GM12864 (cell line): Measurements from ENCODE around the gene ZMIZ1.

Source experiments
- DNase-seq: peaks from one replicate; pipeline ENCODE4 v3.0.0-alpha.2; 2011; ENCODE audit warnings: low read depth
- H3K4me3 ChIP-seq: 2 replicates; pipeline ENCODE4 v1.5.1; 2011; ENCODE audit warnings: mild to moderate bottlenecking, low read depth, low read length, control low read depth
- CTCF ChIP-seq: IDR thresholded peaks from 2 replicates; pipeline ENCODE4 v1.5.1; 2011; ENCODE audit warnings: low read depth, mild to moderate bottlenecking, moderate library complexity, low read length, control low read depth, inconsistent platforms; ENCODE audit errors: missing control alignments

The ZMIZ1 gene

GRCh38 chr10:79142064-79142491 lies 73.3 kb downstream of the ZMIZ1 start:
- no peak overlapping the region for H3K4me3 ChIP-seq
- no peak for DNase-seq
- no peak for TF ChIP-seq CTCF

GRCh38 chr10:79142522-79143309 lies 74.0 kb downstream of the ZMIZ1 start:
- no peak for DNase-seq
- no peak overlapping the region for H3K4me3 ChIP-seq
- TF ChIP-seq CTCF: peak; percentile 12

GRCh38 chr10:79143879-79144278 lies 75.1 kb downstream of the ZMIZ1 start:
- TF ChIP-seq CTCF: no peak
- no peak for DNase-seq
- H3K4me3 ChIP-seq: no peak overlapping the region

- no peak for DNase-seq
- H3K4me3 ChIP-seq: no peak overlapping the region
- no peak for TF ChIP-seq CTCF
Observed at GRCh38 chr10:79144351-79145173, 75.8 kb downstream of the ZMIZ1 start.

- TF ChIP-seq CTCF: no peak
- no peak for DNase-seq
Observed at GRCh38 chr10:79145174-79145483, 76.4 kb downstream of the ZMIZ1 start.

GRCh38 chr10:79145517-79146470 lies 77.0 kb downstream of the ZMIZ1 start:
- no peak for TF ChIP-seq CTCF
- no peak for DNase-seq
- H3K4me3 ChIP-seq: no peak overlapping the region

More at GRCh38 chr10:79145174-79145483, 76.4 kb downstream of the ZMIZ1 start:
- no peak overlapping the region for H3K4me3 ChIP-seq
